ENCODE data around the gene RPS6KA6.

RPS6KA6 gene

DNA sequence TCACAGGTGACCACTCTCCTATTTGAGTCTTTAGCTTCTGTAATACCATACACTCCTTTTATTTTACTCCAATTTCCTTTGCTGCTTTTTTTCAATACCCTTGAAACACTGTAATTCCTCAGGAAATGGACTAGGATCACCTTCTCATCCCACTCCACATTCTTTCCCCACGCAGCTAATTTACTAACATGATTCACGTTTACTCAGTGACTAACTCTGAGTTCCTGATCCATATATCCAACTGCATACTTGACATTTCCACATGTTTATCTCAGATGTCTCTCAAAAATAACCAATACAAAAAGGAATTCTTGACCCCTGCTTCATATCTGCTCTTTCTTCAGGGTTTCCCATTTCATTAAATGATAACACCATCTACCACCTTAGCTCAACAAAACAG, 19.9 kb downstream of the RPS6KA6 start:
- Histone ChIP-seq H3K27ac (no peak overlapping the region), H3K4me3 (no peak overlapping the region)
- DNase-seq (ENCODE audit: low spot score), result no peak
- TF ChIP-seq, protein P1, sequence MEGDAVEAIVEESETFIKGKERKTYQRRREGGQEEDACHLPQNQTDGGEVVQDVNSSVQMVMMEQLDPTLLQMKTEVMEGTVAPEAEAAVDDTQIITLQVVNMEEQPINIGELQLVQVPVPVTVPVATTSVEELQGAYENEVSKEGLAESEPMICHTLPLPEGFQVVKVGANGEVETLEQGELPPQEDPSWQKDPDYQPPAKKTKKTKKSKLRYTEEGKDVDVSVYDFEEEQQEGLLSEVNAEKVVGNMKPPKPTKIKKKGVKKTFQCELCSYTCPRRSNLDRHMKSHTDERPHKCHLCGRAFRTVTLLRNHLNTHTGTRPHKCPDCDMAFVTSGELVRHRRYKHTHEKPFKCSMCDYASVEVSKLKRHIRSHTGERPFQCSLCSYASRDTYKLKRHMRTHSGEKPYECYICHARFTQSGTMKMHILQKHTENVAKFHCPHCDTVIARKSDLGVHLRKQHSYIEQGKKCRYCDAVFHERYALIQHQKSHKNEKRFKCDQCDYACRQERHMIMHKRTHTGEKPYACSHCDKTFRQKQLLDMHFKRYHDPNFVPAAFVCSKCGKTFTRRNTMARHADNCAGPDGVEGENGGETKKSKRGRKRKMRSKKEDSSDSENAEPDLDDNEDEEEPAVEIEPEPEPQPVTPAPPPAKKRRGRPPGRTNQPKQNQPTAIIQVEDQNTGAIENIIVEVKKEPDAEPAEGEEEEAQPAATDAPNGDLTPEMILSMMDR (IDR thresholded peaks at IDR 0.05), result no peak

DNA sequence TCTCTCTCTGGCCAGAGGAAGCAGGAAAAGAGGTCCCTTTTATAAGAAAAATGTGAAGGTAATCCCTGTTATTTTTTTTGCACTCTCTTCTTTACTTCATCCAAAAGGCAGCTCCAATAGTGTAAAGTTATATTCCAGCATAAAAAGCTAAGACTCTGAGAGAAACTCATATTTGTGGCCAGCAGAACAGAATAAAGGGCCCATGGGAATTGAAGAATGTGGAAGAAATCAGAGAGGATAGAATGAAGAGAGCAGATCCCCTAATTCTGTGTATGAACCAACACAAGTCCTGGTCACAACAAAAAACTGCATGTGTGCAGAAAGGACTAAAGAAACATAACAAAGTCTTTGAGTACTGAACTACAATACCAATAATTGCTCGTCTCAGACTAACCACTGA, 22.3 kb downstream of the RPS6KA6 start:
- H3K4me3 ChIP-seq, result no peak overlapping the region
- no peak for DNase-seq (ENCODE audit: low spot score)
- no peak overlapping the region for H3K27ac ChIP-seq
- TF ChIP-seq, protein P1 (IDR thresholded peaks at IDR 0.05), result no peak

DNA sequence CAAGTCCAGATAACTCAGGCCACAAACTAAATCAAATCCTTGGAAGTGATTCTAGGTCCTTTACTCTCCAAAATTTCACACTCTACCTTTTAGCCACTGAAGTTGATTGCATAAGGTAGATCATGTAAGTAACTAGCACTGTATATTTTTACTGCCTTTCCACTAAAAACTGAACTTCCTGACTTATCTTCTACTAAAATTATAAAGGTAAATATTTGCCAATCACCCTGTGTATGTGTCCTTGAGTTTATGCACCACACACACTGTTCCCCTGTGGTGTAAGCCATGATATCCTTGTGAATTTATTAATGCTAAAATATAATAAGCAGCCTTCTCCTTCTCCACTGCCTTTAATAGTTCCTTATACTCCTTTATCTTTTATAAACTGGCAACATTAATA, 25.6 kb downstream of the RPS6KA6 start:
- H3K27ac ChIP-seq, result no peak overlapping the region
- no peak for DNase-seq (ENCODE audit: low spot score)
- TF ChIP-seq, protein P1 (IDR thresholded peaks at IDR 0.05), result no peak
- H3K4me3 ChIP-seq, result no peak overlapping the region

DNA sequence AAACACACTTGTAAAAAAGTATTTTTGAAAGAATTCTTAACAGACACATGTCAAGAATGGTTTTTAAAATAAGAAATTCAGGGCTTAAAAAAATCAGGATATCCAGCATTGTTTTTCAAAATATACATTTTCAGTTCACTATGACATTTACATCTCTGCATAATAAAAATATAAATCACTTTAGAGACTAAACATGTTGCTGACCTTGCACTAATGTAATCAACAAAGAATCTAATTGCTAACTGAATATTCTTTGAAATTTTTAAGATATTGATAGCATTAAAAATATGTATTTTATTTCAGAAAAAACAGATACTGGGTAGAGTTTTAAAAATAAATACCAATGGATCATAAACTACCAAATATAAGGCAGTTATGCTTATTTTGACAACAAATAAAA, 26.4 kb downstream of the RPS6KA6 start:
- no peak for DNase-seq (ENCODE audit: low spot score)
- no peak overlapping the region for H3K27ac ChIP-seq
- TF ChIP-seq, protein P1 (IDR thresholded peaks at IDR 0.05), result no peak
- H3K4me3 ChIP-seq, result no peak overlapping the region

DNA sequence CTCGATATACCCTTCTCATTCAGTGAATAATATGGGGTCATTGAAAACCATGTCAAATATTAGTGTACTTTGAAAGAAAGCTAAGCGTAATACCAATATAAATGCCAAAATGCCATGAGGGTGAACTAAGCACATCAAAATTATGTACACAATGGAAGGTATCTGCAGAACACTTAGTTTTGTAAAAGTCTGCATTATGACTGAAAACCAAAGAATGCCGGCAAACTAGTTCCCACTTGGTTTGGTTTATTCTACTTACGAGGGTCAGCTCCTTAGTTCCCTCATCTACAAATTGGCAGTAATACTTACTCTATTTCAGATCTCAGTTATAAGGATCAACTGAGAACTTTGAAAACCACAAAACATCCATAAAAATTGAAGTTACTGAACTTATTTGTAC, 27.3 kb downstream of the RPS6KA6 start:
- Histone ChIP-seq H3K27ac (no peak overlapping the region), H3K4me3 (no peak overlapping the region)
- TF ChIP-seq, protein P1 (IDR thresholded peaks at IDR 0.05), result no peak
- no peak for DNase-seq (ENCODE audit: low spot score)

DNA sequence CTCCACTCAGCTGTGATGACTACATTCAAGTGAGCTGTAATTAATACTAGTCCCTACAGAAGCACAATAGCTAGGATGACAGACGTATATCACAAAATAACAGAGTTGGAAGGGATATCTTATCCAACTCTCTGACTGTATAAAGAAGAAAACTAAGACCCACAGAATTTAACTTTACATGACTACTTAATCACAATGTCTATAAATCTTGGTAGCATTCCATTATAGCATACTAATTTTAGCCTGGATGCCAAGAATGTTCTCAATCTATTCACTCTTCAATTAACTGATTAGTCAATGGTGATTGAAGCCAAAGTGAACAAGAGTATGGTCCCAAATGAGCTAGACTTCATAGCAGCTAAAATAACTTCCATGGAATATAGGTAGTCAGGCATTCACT, 31.2 kb downstream of the RPS6KA6 start:
- DNase-seq (ENCODE audit: low spot score), result no peak
- Histone ChIP-seq H3K4me3 (no peak overlapping the region), H3K27ac (no peak overlapping the region)
- TF ChIP-seq, protein P1 (IDR thresholded peaks at IDR 0.05), result no peak

DNA sequence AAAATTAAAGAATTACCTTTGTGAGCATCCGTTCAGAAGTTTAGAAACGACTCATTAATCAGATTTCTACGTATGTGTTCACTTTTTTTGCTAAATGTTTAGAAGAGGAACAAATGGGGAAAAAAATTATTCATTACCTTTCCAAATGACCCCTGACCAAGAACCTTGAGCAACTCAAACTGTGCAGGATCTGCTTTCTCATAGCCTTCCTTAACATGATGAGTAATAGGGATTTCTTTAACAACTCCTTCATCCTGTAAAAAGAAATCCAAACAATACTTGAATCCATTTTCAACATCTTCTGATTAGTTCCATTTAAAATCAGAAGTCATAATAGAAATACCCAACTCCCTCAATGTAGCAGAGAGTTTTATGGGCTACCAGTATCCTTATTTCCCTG, 32.1 kb downstream of the RPS6KA6 start:
- Histone ChIP-seq H3K4me3 (no peak overlapping the region), H3K27ac (no peak overlapping the region)
- TF ChIP-seq, protein P1 (IDR thresholded peaks at IDR 0.05), result no peak
- DNase-seq (ENCODE audit: low spot score), result no peak

Data from coronary artery (tissue), 2 donors.